Measurements from ENCODE around the gene NEU2. TPM values are rescaled to one million over a fixed set of nuclear protein-coding genes. Genes with fewer than 3 reads are reported as not detected.

Gene NEU2
- total and polyA plus RNA-seq, 9 of the 15 experiments (the other 6 are each of a cell fraction or from before 2014, with no cell fraction given), result not detected

DNA sequence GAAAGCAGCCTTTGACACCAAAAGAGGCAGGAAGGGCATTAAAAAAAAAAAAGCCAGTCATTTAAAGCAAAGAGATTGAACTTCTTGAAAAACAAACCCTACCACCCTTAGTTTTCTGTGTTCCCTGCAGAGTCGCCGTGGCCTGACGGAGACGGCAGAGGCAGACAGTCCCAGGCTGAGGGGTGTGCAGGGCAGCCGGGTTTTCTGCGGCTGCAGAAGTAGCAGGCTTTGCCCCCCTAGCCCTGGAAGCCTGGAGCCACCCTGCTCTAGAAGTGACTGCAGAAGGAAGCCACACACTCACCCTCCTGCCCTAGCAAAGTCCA, 30.4 kb downstream of the NEU2 start:
- no peak overlapping the region for H3K27ac ChIP-seq (ENCODE audit: extremely low read depth, low read depth, low read length)
- no peak for ATAC-seq
- no peaks in the 10 kb centered on the region for H3K36me3 ChIP-seq (ENCODE audit: control insufficient read depth, insufficient read depth, low read length)
- H3K4me1 ChIP-seq (replicated peaks in 1 of 2; ENCODE audit: control insufficient read depth in 2 of 2, insufficient read depth in 2 of 2, low read length in 2 of 2), result peaks cover 13 to 48% of the 10 kb centered on the region in 2 experiments; a peak in 4 of 5 replicates
- no peak for DNase-seq (ENCODE audit: extremely low read depth in 1 of 4, low spot score in 3 of 4)
- no peaks in the 10 kb centered on the region for H4K20me1 ChIP-seq (replicated peaks; ENCODE audit: control insufficient read depth, insufficient read depth, low read length)
- H3K4me2 ChIP-seq (ENCODE audit: insufficient read depth, low read length), result no peak overlapping the region
- intact Hi-C loops (cut with micrococcal nuclease) (no loop called here), in situ Hi-C loops (cut with MboI) (no loop called here)
- no peak overlapping the region for H3K4me3 ChIP-seq
- ChIA-PET POLR2A (interaction anchor here (0.6 kb wide), 1 partner anchor 133 kb away, joined by 4 read pairs; no protein-coding TSS in a partner anchor), CTCF (ENCODE audit: low intra/inter-chr PET ratio) (no interaction called here)
- no peak for TF ChIP-seq MCM3 (IDR thresholded peaks at IDR 0.05)
- TF ChIP-seq ZNF444 (CRISPR knock-in tag; IDR thresholded peaks at IDR 0.05), result no peak
- TF ChIP-seq FOXA3 (CRISPR knock-in tag; conservative IDR thresholded peaks at IDR 0.05 in 1 of 2, IDR thresholded peaks at IDR 0.05 in 1 of 2), result no peak
- TF ChIP-seq, protein P1, sequence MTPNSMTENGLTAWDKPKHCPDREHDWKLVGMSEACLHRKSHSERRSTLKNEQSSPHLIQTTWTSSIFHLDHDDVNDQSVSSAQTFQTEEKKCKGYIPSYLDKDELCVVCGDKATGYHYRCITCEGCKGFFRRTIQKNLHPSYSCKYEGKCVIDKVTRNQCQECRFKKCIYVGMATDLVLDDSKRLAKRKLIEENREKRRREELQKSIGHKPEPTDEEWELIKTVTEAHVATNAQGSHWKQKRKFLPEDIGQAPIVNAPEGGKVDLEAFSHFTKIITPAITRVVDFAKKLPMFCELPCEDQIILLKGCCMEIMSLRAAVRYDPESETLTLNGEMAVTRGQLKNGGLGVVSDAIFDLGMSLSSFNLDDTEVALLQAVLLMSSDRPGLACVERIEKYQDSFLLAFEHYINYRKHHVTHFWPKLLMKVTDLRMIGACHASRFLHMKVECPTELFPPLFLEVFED (CRISPR knock-in tag; conservative IDR thresholded peaks at IDR 0.05), result no peak
- TF ChIP-seq, protein P2, sequence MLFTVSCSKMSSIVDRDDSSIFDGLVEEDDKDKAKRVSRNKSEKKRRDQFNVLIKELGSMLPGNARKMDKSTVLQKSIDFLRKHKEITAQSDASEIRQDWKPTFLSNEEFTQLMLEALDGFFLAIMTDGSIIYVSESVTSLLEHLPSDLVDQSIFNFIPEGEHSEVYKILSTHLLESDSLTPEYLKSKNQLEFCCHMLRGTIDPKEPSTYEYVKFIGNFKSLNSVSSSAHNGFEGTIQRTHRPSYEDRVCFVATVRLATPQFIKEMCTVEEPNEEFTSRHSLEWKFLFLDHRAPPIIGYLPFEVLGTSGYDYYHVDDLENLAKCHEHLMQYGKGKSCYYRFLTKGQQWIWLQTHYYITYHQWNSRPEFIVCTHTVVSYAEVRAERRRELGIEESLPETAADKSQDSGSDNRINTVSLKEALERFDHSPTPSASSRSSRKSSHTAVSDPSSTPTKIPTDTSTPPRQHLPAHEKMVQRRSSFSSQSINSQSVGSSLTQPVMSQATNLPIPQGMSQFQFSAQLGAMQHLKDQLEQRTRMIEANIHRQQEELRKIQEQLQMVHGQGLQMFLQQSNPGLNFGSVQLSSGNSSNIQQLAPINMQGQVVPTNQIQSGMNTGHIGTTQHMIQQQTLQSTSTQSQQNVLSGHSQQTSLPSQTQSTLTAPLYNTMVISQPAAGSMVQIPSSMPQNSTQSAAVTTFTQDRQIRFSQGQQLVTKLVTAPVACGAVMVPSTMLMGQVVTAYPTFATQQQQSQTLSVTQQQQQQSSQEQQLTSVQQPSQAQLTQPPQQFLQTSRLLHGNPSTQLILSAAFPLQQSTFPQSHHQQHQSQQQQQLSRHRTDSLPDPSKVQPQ (CRISPR knock-in tag; IDR thresholded peaks at IDR 0.05; ENCODE audit: borderline replicate concordance), result no peak
- TF ChIP-seq, protein P3, sequence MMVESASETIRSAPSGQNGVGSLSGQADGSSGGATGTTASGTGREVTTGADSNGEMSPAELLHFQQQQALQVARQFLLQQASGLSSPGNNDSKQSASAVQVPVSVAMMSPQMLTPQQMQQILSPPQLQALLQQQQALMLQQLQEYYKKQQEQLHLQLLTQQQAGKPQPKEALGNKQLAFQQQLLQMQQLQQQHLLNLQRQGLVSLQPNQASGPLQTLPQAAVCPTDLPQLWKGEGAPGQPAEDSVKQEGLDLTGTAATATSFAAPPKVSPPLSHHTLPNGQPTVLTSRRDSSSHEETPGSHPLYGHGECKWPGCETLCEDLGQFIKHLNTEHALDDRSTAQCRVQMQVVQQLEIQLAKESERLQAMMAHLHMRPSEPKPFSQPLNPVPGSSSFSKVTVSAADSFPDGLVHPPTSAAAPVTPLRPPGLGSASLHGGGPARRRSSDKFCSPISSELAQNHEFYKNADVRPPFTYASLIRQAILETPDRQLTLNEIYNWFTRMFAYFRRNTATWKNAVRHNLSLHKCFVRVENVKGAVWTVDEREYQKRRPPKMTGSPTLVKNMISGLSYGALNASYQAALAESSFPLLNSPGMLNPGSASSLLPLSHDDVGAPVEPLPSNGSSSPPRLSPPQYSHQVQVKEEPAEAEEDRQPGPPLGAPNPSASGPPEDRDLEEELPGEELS (CRISPR knock-in tag; IDR thresholded peaks at IDR 0.05; ENCODE audit: borderline replicate concordance), result no peak
- no peak for TF ChIP-seq ZNF280A (IDR thresholded peaks at IDR 0.05; ENCODE audit: low read depth, partially characterized antibody)
- no peak for TF ChIP-seq EP400 (IDR thresholded peaks at IDR 0.05)
- no peak for TF ChIP-seq MYBL2 (IDR thresholded peaks at IDR 0.05; ENCODE audit: low read depth)
- TF ChIP-seq MYBL2 (CRISPR knock-in tag; IDR thresholded peaks at IDR 0.05; ENCODE audit: borderline replicate concordance), result no peak
- TF ChIP-seq CCAR2 (IDR thresholded peaks at IDR 0.05; ENCODE audit: low read depth, low read length), result no peak
- no peak for TF ChIP-seq HNRNPK (IDR thresholded peaks at IDR 0.05; ENCODE audit: low read depth, low read length, poor library complexity, severe bottlenecking)
- TF ChIP-seq NCOA4 (IDR thresholded peaks at IDR 0.05; ENCODE audit: partially characterized antibody), result no peak
- no peak for TF ChIP-seq RBM22 (IDR thresholded peaks at IDR 0.05; ENCODE audit: low read depth, low read length, poor library complexity, severe bottlenecking)
- H2AFZ ChIP-seq (ENCODE audit: low read depth, low read length), result no peak overlapping the region
- FAIRE-seq, result no peak
- BruUV-seq (replicated peaks), result no TSS peak
- H3K9me1 ChIP-seq (ENCODE audit: control insufficient read depth, insufficient read depth, low read length), result no peaks in the 10 kb centered on the region
- WGBS (ENCODE audit: insufficient coverage, low coverage, missing lambda C conversion rate), result 96% methylated on average over 5 of the region's 6 CpGs
- H3K79me2 ChIP-seq (ENCODE audit: control insufficient read depth, insufficient read depth, low read length), result no peaks in the 10 kb centered on the region; the same call in 2 of the 3 replicates
- H3K27me3 ChIP-seq (ENCODE audit: control insufficient read depth in 2 of 2, insufficient read depth in 2 of 2, low read length in 2 of 2), result no peaks in the 10 kb centered on the region
- no peaks in the 10 kb centered on the region for H3K9me3 ChIP-seq (replicated peaks; ENCODE audit: control insufficient read depth, insufficient read depth, low read depth, low read length)
- peak overlapping the region in 1 of 2 experiments; percentile 43; a peak in 2 of 4 replicates for H3K9ac ChIP-seq (ENCODE audit: insufficient read depth in 1 of 2, low read depth in 2 of 2, low read length in 2 of 2)
